Nephron (organoid): ENCODE data around the gene C1orf21.
A peak's percentile ranks its signal among the peaks of the same experiment; 100 is the strongest.

ENCODE experiments used
- H3K27ac Mint-ChIP-seq, 3 experiments: 2 replicates each; pipeline ENCODE4 v1.8.0; 2020; ENCODE audit warnings: mixed read lengths in 3 of 3, mild to moderate bottlenecking in 2 of 3, moderate library complexity in 1 of 3
- H3K27me3 Mint-ChIP-seq: 2 replicates; pipeline ENCODE4 v1.8.0; 2021; ENCODE audit warnings: low read depth, mild to moderate bottlenecking, moderate library complexity, mixed read lengths
- H3K36me3 Mint-ChIP-seq: 2 replicates; pipeline ENCODE4 v1.8.0; 2020; ENCODE audit warnings: low read depth, mixed read lengths
- H3K4me1 Mint-ChIP-seq: 2 replicates; pipeline ENCODE4 v1.8.0; 2020; ENCODE audit warnings: mixed read lengths
- H3K4me3 Mint-ChIP-seq, 3 experiments: 2 replicates each; pipeline ENCODE4 v1.8.0; 2020; ENCODE audit warnings: mild to moderate bottlenecking in 3 of 3, mixed read lengths in 3 of 3, moderate library complexity in 2 of 3
- H3K9me3 Mint-ChIP-seq: 2 replicates; pipeline ENCODE4 v1.8.0; 2020; ENCODE audit warnings: mixed read lengths
- TF ChIP-seq, protein P1 (sequence below), 3 experiments: fragments of 200-600 bp; sonication (generic); IDR thresholded peaks; one replicate each; pipeline ENCODE4 v1.5.0; 2021; ENCODE audit warnings: antibody characterized with exemption in 3 of 3; ENCODE audit not compliant: unreplicated experiment in 3 of 3

C1orf21 gene

DNA sequence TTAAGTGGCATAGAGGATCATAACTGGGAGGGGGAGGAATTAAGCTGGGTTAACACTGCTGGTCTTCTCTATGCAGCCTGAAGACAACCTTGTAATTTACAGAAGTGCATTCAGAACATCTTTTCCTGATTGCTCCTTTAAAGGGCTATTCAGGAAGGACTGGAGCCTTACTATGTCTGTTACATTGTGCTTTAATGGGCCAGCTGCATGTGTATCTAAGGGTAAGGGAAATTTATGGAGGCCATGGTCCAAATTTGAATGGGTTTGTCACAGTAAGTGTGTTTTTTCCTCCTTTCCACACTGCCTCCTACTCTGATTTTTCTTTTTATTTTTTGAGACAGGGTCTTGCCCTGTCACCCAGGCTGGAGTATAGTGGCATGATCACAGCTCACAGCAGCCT is 19.6 kb downstream of the C1orf21 start:
- TF ChIP-seq, protein P1, sequence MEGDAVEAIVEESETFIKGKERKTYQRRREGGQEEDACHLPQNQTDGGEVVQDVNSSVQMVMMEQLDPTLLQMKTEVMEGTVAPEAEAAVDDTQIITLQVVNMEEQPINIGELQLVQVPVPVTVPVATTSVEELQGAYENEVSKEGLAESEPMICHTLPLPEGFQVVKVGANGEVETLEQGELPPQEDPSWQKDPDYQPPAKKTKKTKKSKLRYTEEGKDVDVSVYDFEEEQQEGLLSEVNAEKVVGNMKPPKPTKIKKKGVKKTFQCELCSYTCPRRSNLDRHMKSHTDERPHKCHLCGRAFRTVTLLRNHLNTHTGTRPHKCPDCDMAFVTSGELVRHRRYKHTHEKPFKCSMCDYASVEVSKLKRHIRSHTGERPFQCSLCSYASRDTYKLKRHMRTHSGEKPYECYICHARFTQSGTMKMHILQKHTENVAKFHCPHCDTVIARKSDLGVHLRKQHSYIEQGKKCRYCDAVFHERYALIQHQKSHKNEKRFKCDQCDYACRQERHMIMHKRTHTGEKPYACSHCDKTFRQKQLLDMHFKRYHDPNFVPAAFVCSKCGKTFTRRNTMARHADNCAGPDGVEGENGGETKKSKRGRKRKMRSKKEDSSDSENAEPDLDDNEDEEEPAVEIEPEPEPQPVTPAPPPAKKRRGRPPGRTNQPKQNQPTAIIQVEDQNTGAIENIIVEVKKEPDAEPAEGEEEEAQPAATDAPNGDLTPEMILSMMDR (IDR thresholded peaks at IDR 0.05; ENCODE audit: unreplicated experiment in 3 of 3) = no peak
- peaks cover 45% of the 10 kb centered on the region for H3K4me1 Mint-ChIP-seq
- no peaks in the 10 kb centered on the region for H3K27me3 Mint-ChIP-seq
- no peaks in the 10 kb centered on the region for H3K36me3 Mint-ChIP-seq
- H3K9me3 Mint-ChIP-seq = no peaks in the 10 kb centered on the region
- H3K27ac Mint-ChIP-seq = no peak overlapping the region
- H3K4me3 Mint-ChIP-seq = no peak overlapping the region

GRCh38 chr1:184407816-184408510 is 21.1 kb downstream of the C1orf21 start:
- TF ChIP-seq, protein P1 (IDR thresholded peaks at IDR 0.05; ENCODE audit: unreplicated experiment in 3 of 3) = no peak
- no peak overlapping the region for H3K4me3 Mint-ChIP-seq
- H3K36me3 Mint-ChIP-seq = no peaks in the 10 kb centered on the region
- H3K4me1 Mint-ChIP-seq = peaks cover 43% of the 10 kb centered on the region
- H3K9me3 Mint-ChIP-seq = no peaks in the 10 kb centered on the region
- H3K27me3 Mint-ChIP-seq = no peaks in the 10 kb centered on the region
- no peak overlapping the region for H3K27ac Mint-ChIP-seq

DNA sequence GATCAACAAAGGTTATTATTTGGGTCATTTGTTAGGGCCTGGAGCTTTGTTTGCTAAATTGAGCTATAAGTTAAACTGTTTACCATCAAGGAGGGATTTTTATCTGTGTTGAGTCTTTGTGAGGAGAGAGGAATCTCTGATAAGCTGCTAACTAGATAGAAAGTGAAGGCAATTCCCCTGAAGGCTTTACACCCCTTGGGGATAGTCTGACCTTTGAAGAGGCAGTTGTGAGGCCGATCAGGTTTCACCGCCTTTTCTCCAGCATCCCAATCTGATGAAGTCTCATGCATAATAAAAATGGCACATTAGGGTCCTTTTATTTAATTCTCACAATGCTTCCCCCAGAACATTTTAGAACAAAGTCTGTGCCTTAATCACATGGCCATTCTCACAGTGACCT is 21.8 kb downstream of the C1orf21 start:
- no peak overlapping the region for H3K4me3 Mint-ChIP-seq
- peaks cover 39% of the 10 kb centered on the region for H3K4me1 Mint-ChIP-seq
- TF ChIP-seq, protein P1 (IDR thresholded peaks at IDR 0.05; ENCODE audit: unreplicated experiment in 3 of 3) = no peak
- no peaks in the 10 kb centered on the region for H3K9me3 Mint-ChIP-seq
- no peaks in the 10 kb centered on the region for H3K27me3 Mint-ChIP-seq
- H3K36me3 Mint-ChIP-seq = peaks cover under 1% of the 10 kb centered on the region
- no peak overlapping the region for H3K27ac Mint-ChIP-seq

DNA sequence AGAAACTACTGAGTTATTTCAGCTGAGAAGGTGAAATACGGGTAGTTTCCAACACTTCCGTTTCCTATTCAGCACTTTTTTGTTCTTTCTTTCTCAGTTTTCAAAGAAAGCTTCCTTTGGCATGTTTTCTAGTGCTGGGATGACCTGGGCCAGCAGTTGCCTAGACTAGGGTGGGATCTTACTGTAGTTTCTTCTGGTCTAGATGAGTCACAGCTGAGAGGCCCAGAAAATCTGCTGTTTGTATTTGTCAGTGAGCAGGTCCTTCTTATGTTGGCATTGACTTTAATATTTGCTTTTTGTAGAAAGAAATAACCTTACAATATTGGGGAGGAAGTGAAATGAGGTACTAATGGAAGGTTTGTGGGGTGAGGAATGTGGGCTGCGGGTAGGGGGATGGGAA is 22.2 kb downstream of the C1orf21 start:
- Mint-ChIP-seq H3K27ac (peak overlapping the region in 1 of 3 experiments; percentile 40), H3K4me3 (no peak overlapping the region), H3K36me3 (peaks cover 5% of the 10 kb centered on the region), H3K9me3 (no peaks in the 10 kb centered on the region), H3K27me3 (no peaks in the 10 kb centered on the region), H3K4me1 (peaks cover 39% of the 10 kb centered on the region)
- TF ChIP-seq, protein P1 (IDR thresholded peaks at IDR 0.05; ENCODE audit: unreplicated experiment in 3 of 3) = no peak

GRCh38 chr1:184412472-184412871 is 25.6 kb downstream of the C1orf21 start:
- H3K4me1 Mint-ChIP-seq = peaks cover 33% of the 10 kb centered on the region
- peaks cover 13% of the 10 kb centered on the region for H3K36me3 Mint-ChIP-seq
- TF ChIP-seq, protein P1 (IDR thresholded peaks at IDR 0.05; ENCODE audit: unreplicated experiment in 3 of 3) = no peak
- no peak overlapping the region for H3K4me3 Mint-ChIP-seq
- H3K9me3 Mint-ChIP-seq = no peaks in the 10 kb centered on the region
- no peak overlapping the region for H3K27ac Mint-ChIP-seq
- no peaks in the 10 kb centered on the region for H3K27me3 Mint-ChIP-seq

GRCh38 chr1:184416481-184416880 is 29.7 kb downstream of the C1orf21 start:
- Mint-ChIP-seq H3K9me3 (no peaks in the 10 kb centered on the region), H3K27me3 (no peaks in the 10 kb centered on the region), H3K4me1 (peaks cover 36% of the 10 kb centered on the region), H3K4me3 (no peak overlapping the region), H3K27ac (no peak overlapping the region), H3K36me3 (peaks cover 13% of the 10 kb centered on the region)
- TF ChIP-seq, protein P1 (IDR thresholded peaks at IDR 0.05; ENCODE audit: unreplicated experiment in 3 of 3) = no peak
